GM18867 (cell line): Measurements from ENCODE around the gene CXorf58.

Experiments used
- ATAC-seq: cut with Tn5 transposase; IDR thresholded peaks from one replicate; pipeline ENCODE4 v1.9.1; 2021; ENCODE audit warnings: mild to moderate bottlenecking, moderate library complexity; ENCODE audit not compliant: unreplicated experiment

CXorf58 gene

DNA sequence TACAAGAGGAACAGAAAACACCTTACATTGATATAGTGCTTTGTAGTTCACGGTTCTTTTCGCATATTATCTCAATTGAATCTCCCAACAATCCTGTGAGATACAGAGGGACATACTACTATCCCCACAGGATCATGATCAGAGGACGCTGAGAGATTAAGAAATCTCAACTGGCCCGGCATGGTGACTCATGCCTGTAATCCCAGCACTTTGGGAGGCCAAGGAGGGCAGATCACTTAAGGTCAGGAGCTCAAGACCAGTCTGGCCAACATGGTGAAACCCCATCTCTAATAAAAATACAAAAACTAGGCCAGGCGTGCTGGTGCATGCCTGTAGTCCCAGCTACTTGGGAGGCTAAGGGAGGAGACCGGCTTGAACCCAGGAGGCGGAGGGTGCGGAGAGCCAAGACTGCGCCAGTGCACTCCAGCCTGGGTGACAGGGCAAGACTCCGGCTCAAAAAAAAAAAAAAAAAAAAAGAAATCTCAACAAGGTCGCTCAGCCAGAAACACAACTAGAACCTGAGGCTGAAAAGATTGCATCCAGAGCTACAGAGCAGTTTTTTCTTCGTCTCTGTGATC is 7.5 kb upstream of the CXorf58 start:
- no peak for ATAC-seq

DNA sequence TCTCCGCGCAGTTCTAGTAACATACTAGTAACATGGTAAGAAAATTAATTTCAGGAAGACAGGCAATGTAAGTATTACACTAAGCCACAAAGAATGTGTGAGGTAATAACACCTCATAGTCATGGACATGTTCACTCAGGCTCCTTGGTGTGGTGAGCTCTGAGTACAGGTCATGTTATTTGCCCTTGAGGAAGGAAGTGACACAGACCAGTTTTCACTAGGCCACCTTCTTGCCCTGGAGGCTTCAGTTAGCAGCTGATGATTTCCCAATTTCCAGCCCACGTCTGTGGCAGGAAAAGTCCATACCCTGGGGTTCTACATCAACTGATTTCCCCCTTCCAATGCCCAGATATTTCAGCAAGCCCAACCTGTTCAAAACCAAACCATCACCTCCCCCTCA is 6.7 kb upstream of the CXorf58 start:
- no peak for ATAC-seq

GRCh38 chrX:23901805-23902204 is 6.0 kb upstream of the CXorf58 start:
- peak; percentile 69 for ATAC-seq

DNA sequence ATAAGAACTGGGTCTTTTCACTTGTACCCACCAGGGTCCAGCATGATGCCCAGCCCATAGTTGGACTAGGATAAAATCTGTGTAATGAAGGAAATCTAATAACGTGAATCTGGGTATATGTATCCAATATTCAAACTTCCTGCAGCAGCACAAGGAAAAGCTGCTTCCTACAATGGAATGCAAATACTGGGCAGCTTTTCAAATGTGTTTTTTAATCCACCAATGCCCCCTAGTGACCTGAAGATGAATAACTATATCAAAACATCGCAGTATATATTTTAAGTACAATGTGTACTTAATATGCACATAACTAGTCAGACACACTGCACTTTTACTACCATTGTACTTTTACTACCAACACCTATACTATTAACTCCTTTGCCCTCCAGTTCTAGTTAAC is 5.4 kb upstream of the CXorf58 start:
- no peak for ATAC-seq

- ATAC-seq, result no peak
These were observed 3.7 kb upstream of the CXorf58 start for GRCh38 chrX:23904096-23904495.

DNA sequence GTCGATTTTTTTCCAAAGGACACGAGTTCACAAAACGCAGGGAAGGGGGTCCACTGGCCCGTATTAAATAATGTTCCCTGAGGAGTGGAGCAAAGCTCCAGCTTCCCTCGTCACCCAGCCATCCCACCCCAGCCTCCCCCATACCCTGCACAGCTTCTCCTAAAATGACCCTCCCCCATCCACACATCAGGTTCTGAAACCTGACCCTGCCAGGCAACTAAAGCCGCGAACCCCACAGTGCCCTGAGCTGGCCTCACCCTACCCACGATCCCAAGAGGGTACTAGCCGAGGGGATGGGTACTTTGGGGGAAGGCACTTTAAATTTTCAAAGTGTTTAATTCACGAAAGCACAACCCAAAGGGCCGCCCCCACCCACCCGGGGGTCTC is 702 bp upstream of the CXorf58 start:
- peak; percentile 5 for ATAC-seq

GRCh38 chrX:23908219-23909004 is 606 bp downstream of the CXorf58 start:
- ATAC-seq, result no peak

GRCh38 chrX:23911126-23911835 is 3.5 kb downstream of the CXorf58 start:
- ATAC-seq, result no peak

GRCh38 chrX:23919148-23919547 is 11.3 kb downstream of the CXorf58 start:
- no peak for ATAC-seq

- ATAC-seq, result no peak
These were observed 12.0 kb downstream of the CXorf58 start for GRCh38 chrX:23919706-23920320.

- ATAC-seq, result no peak
These were observed 18.2 kb downstream of the CXorf58 start for GRCh38 chrX:23926015-23926414.

GRCh38 chrX:23930894-23931604 is 23.2 kb downstream of the CXorf58 start:
- ATAC-seq, result no peak

- ATAC-seq, result no peak
These were observed 24.2 kb downstream of the CXorf58 start for GRCh38 chrX:23932046-23932445.

DNA sequence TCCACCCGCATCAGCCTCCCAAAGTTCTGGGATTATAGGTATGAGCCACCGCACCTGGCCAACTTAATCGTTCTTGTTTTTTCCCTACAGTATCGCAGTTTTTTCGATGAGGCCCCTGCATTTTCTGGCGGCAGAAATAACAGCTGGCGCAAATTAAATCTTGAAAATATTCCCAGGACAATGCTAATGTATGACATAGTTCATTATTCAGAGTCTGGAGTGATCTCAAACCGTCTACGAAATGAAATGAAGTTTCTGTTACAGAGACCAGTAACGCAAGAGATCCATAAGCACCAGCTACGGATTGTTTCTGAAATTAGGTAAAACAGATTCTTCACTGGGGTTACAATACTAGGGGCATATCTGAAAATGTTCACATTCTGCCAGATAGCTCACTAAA is 27.3 kb downstream of the CXorf58 start:
- no peak for ATAC-seq

DNA sequence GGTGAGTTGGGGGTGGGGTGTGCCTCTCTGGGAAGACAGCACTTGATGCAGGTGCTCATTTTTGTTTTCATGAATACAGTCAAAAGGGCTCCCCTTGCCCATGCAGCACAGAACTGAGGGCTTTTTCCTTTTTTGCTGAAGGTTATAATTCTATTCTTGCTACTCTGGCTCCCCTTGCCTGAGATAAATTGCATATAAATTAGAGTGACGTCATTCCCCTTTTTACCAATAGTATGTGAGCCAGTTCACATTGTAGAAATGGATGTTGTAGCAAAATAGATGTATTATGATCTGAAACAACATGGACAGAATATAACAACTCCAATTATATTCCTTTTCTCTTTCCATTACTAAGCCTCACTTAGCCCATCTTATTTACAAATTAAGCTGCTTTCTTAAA is 28.4 kb downstream of the CXorf58 start:
- ATAC-seq, result no peak

DNA sequence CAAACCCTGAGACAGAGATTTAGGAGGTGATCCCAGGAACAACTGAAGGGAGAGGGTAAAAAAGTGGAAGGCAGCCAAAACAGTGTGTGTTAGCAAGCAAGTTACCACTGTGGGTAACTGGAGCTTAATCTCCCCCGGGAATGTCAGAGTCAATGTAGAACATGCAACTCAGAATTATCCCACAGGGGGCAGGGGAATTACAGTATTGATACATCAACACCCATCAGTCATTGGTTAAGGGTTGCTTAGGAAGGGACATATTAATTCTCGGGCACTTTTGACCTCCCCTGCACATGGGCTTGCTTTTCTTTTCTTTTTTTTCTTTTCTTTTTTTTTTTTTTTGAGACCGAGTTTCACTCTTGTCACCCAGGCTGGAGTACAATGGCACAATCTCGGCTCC is 29.3 kb downstream of the CXorf58 start:
- no peak for ATAC-seq

- ATAC-seq, result no peak
These were observed 30.9 kb downstream of the CXorf58 start for GRCh38 chrX:23938690-23939089.

GRCh38 chrX:23939203-23939602 is 31.4 kb downstream of the CXorf58 start:
- ATAC-seq, result no peak

- no peak for ATAC-seq
These were observed 36.4 kb downstream of the CXorf58 start for GRCh38 chrX:23944234-23944633.

- no peak for ATAC-seq
These were observed 37.4 kb downstream of the CXorf58 start for GRCh38 chrX:23945206-23945605.

- ATAC-seq, result no peak
These were observed 44.6 kb downstream of the CXorf58 start for GRCh38 chrX:23952391-23952790.
